Glomerular endothelial cell (primary cell): ENCODE measurements around the gene PCDHA5. TPM values are rescaled to one million over a fixed set of nuclear protein-coding genes. Genes with fewer than 3 reads are reported as not detected.
"Not testable (repeated sequence)": the region's sequence is repeated elsewhere in the genome, so short reads cannot be mapped to it uniquely, and the experiment has no call there.

Experiments used
- DNase-seq: peaks from one replicate; pipeline ENCODE4 v3.0.0-alpha.2; 2011; ENCODE audit warnings: low read depth, low spot score; ENCODE audit errors: extremely low read depth
- total RNA-seq: library from RNA; depleted of rRNA; stranded (reverse); fragments of >200 nt; gene quantifications from 2 replicates; pipeline ENCODE4 v1.2.3, GENCODE V29; 2015

Gene PCDHA5
- total RNA-seq, 1 donor from 2014 or later = 0.18 TPM

DNA sequence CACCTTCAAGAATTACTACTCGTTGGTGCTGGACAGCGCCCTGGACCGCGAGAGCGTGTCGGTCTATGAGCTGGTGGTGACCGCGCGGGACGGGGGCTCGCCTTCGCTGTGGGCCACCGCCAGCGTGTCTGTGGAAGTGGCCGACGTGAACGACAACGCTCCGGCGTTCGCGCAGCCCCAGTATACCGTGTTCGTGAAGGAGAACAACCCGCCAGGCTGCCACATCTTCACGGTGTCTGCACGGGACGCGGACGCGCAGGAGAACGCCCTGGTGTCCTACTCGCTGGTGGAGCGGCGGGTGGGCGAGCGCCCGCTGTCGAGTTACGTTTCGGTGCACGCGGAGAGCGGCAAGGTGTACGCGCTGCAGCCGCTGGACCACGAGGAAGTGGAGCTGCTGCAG lies 1.6 kb downstream of the PCDHA5 start:
- DNase-seq = not testable (repeated sequence)

DNA sequence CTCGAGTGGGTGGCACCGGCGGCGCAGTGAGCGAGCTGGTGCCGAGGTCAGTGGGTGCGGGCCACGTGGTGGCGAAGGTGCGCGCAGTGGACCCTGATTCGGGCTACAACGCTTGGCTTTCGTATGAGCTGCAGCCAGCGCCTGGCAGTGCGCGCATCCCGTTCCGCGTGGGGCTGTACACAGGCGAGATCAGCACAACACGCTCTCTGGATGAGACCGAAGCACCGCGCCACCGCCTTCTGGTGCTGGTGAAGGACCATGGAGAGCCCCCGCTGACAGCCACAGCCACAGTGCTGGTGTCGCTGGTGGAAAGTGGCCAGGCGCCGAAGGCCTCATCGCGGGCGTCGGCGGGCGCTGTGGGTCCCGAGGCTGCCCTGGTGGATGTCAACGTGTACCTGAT lies 2.1 kb downstream of the PCDHA5 start:
- no peak for DNase-seq

DNA sequence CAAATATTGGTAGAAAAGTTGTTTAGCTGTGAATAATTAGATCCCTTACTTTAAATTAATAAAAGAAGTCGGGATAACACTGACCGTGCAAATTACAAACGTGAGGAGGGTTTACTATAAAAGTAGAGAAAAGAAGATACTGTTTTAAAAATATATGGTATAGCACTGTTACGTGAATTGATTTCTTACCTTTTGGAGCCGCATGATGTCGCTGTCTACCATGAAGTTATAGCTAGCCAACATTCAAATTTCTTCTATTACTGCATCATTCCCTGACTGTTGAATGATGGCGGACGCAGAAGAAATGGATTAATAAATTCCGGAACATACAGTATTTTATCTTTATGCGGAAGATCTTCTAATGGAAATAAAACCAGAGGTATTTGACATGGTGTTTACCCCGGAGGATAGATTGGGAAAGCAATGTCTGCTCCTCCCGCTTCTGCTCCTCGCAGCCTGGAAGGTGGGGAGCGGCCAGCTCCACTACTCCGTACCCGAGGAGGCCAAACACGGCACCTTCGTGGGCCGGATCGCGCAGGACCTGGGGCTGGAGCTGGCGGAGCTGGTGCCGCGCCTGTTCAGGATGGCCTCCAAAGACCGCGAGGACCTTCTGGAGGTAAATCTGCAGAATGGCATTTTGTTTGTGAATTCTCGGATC lies 6.4 kb downstream of the PCDHA5 start, which contains the start of gene PCDHA6:
Gene PCDHA6, plus strand, starts transcription at position 257 of the 658 bp plus-strand sequence. Its CDS starts 132 bp downstream, at position 389.
- no peak for DNase-seq

GRCh38 chr5:140828362-140828737 lies 6.9 kb downstream of the PCDHA5 start:
- DNase-seq = no peak

- not testable (repeated sequence) for DNase-seq
These were observed 8.4 kb downstream of the PCDHA5 start for GRCh38 chr5:140829511-140830501.

- DNase-seq = no peak
These were observed 12.6 kb downstream of the PCDHA5 start, which contains the start of gene PCDHA7 for GRCh38 chr5:140833993-140834392. Gene PCDHA7 (plus strand): TSS chr5:140834269. CDS start chr5:140834384, 115 bp downstream.

- DNase-seq = not testable (repeated sequence)
These were observed 13.1 kb downstream of the PCDHA5 start for GRCh38 chr5:140834439-140835008.

GRCh38 chr5:140835622-140836510 lies 14.5 kb downstream of the PCDHA5 start:
- DNase-seq = no peak

GRCh38 chr5:140840978-140841962 lies 19.9 kb downstream of the PCDHA5 start, which contains the start of gene PCDHA8:
Gene PCDHA8 (plus strand): TSS chr5:140841187. CDS start chr5:140841322, 135 bp downstream.
- DNase-seq = no peak

DNA sequence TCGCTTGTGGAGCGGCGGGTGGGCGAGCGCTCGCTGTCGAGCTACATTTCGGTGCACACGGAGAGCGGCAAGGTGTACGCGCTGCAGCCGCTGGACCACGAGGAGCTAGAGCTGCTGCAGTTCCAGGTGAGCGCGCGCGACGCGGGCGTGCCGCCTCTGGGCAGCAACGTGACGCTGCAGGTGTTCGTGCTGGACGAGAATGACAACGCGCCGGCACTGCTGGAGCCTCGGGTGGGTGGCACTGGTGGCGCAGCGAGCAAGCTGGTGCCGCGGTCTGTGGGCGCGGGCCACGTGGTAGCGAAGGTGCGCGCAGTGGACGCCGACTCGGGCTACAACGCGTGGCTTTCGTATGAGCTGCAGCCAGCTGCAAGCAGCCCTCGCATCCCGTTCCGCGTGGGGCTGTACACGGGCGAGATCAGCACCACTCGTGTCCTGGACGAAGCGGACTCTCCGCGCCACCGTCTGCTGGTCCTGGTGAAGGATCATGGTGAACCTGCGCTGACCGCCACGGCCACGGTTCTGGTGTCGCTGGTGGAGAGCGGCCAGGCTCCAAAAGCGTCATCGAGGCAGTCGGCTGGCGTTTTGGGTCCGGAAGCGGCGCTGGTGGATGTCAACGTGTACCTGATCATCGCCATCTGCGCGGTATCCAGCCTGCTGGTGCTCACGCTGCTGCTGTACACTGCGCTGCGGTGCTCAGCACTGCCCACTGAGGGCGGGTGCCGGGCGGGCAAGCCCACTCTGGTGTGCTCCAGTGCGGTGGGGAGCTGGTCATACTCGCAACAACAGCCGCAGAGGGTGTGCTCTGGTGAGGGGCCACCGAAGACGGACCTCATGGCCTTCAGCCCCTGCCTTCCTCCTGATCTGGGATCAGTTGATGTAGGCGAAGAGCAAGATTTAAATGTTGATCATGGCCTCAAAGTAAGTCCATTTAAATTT lies 21.7 kb downstream of the PCDHA5 start:
- no peak for DNase-seq

DNA sequence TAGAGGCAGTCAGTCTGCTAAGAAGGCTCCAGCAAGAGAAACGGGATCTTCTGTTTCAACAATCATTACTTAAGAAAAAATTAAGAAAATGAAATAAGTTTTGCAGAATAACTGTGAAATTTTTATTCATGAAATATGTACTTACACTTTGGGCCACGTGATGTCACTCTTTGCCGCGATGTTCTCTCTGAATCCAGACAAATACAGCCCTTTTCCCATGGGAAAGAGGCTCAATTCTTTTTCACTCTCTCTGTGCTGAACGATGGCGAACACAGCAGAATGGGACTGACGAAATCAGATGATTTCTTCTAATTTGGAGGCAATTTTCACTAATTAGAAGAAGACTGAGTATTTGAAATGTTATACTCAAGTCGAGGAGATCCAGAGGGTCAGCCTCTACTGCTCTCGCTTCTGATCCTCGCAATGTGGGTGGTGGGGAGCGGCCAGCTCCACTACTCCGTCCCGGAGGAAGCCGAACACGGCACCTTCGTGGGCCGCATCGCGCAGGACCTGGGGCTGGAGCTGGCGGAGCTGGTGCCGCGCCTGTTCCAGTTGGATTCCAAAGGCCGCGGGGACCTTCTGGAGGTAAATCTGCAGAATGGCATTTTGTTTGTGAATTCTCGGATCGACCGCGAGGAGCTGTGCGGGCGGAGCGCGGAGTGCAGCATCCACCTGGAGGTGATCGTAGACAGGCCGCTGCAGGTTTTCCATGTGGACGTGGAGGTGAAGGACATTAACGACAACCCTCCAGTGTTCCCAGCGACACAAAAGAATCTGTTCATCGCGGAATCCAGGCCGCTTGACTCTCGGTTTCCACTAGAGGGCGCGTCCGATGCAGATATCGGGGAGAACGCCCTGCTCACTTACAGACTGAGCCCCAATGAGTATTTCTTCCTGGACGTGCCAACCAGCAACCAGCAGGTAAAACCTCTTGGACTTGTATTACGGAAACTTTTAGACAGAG lies 27.0 kb downstream of the PCDHA5 start, which contains the start of gene PCDHA9:
Gene PCDHA9, plus strand, starts transcription at position 244 of the 964 bp plus-strand sequence. Its CDS starts 114 bp downstream, at position 358.
- DNase-seq = not testable (repeated sequence)

DNA sequence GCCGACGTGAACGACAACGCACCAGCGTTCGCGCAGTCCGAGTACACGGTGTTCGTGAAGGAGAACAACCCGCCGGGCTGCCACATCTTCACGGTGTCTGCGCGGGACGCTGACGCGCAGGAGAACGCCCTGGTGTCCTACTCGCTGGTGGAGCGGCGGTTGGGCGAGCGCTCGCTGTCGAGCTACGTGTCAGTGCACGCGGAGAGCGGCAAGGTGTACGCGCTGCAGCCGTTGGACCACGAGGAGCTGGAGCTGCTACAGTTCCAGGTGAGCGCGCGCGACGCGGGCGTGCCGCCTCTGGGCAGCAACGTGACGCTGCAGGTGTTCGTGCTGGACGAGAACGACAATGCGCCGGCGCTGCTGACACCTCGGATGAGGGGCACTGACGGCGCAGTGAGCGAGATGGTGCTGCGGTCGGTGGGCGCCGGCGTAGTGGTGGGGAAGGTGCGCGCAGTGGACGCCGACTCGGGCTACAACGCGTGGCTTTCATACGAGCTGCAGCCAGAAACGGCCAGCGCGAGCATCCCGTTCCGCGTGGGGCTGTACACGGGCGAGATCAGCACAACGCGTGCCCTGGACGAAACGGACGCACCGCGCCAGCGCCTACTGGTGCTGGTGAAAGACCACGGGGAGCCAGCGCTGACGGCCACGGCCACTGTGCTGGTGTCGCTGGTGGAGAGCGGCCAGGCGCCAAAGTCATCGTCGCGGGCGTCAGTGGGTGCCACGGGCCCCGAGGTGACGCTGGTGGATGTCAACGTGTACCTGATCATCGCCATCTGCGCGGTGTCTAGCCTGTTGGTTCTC lies 28.6 kb downstream of the PCDHA5 start:
- not testable (repeated sequence) for DNase-seq

GRCh38 chr5:140855772-140856674 lies 34.6 kb downstream of the PCDHA5 start, which contains the start of gene PCDHA10:
Gene PCDHA10 (plus strand): TSS chr5:140855897. CDS start chr5:140856049, 152 bp downstream.
- DNase-seq = no peak

GRCh38 chr5:140857177-140857986 lies 36.0 kb downstream of the PCDHA5 start:
- DNase-seq = no peak
